ENCODE measurements around the gene CALML5.

The CALML5 gene

DNA sequence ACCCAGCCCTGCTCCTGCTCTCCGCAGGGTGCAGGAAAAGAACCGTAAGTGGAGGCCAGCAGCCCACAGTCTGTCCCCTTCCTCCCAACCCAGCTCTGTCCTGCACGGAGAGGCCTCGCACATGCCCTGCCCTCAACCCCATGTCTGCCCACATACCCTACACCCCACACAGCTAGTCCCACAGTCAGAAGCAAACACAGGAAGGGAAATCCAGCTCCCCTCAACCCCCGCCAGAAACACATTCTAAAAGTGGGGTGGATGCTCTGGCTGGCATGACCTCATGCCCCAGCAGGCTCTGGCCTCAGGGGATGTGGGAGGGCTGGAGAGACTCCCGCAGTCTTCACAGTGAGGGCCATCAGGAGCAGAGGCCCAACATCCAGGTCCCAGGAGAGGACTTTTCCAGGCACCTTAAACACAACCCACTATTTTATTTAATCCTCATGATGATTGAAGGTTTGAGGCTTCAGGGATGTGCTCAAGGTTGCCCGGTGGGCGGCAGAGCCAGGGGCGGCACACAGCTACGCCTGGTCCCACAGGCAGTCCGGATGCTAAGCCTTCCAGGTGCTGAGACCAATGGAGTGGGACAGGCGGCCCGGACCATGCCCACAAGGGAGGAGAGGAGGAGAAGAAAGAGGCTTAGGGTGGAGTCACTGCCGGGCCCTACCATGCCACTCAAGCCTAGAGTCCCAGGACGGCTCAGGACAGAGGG is 29.9 kb downstream of the CALML5 start:
- H3K4me3 ChIP-seq (ENCODE audit: low read depth, low read length) = no peak overlapping the region
- no peak for DNase-seq (ENCODE audit: low read depth)
- in situ Hi-C loops (cut with HindIII; ENCODE audit: low sequenced_read_pairs) = no loop called here
- TF ChIP-seq, protein P1, sequence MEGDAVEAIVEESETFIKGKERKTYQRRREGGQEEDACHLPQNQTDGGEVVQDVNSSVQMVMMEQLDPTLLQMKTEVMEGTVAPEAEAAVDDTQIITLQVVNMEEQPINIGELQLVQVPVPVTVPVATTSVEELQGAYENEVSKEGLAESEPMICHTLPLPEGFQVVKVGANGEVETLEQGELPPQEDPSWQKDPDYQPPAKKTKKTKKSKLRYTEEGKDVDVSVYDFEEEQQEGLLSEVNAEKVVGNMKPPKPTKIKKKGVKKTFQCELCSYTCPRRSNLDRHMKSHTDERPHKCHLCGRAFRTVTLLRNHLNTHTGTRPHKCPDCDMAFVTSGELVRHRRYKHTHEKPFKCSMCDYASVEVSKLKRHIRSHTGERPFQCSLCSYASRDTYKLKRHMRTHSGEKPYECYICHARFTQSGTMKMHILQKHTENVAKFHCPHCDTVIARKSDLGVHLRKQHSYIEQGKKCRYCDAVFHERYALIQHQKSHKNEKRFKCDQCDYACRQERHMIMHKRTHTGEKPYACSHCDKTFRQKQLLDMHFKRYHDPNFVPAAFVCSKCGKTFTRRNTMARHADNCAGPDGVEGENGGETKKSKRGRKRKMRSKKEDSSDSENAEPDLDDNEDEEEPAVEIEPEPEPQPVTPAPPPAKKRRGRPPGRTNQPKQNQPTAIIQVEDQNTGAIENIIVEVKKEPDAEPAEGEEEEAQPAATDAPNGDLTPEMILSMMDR (IDR thresholded peaks at IDR 0.05; ENCODE audit: low read depth, low read length, missing control alignments) = no peak

DNA sequence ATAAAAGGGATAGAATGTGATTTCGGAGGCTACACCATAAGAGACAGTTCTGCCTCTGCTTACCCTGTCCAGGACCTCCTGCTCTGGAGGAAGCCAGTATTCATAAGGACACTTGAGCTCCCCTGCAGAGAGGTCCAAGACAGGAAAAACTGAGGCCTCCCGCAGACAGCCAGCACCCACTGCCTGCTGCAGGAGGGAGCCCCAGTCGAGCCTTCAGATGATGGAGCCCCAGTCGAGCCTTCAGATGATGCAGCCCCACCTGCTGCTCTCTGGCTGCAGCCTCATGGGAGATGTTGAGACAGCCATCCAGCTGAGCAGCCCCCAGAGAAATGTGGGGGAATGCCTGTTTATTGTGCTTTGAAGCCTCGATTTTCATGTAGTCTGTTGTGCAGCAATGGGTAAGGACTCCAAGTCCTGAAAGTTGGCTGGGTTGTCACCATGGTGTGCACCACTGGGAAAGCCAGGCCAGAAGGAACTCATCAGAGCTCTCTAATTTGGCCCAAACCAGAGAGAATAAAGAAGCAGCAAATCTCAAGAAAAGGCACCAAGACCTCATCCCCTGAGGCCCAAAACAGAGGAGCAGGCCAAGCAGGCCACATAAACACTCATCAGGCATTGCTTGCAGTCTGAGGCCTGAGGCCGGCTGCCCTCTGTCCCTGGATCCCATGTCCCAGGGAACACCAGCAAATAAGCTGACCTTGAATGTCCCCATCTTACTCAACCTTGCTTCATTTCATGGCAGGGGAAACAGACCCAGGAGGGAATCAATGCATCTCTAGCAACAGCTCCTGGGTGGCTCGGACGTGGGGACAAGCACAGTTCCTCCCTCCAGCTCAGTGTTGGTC is 30.9 kb downstream of the CALML5 start:
- in situ Hi-C loops (cut with HindIII; ENCODE audit: low sequenced_read_pairs) = no loop called here
- no peak for DNase-seq (ENCODE audit: low read depth)
- TF ChIP-seq, protein P1 (IDR thresholded peaks at IDR 0.05; ENCODE audit: low read depth, low read length, missing control alignments) = no peak
- no peak overlapping the region for H3K4me3 ChIP-seq (ENCODE audit: low read depth, low read length)

DNA sequence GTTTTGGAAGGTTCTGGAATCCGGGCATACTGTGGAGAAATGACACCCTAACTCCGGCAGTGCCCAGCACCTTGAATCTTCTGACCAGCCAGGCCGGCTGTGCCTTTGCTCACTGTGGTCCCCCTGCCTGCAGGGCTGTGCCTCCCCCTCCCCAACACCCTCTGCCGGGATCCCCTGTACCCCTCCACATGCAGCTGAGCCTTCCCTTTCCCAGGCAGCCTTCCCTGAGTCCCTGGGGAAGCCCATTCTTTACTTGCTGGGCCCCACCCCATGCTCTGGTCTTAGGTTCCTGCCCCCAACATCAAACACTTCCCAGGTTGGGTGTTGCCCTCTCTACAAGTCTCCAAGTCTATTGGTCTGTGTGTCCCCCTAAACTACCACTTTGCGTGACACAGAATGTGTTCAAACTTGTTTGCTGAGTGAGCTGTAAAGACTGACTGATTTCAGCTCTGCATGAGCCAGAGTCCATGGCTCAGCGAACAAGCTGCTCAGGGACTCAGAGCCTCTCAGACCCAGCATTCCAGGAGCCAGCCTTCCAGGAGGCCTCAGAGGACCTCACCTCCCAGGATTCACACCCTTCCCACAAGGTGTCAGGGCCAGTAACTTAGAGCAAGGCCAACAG is 31.6 kb downstream of the CALML5 start:
- no peak for DNase-seq (ENCODE audit: low read depth)
- TF ChIP-seq, protein P1 (IDR thresholded peaks at IDR 0.05; ENCODE audit: low read depth, low read length, missing control alignments) = no peak
- H3K4me3 ChIP-seq (ENCODE audit: low read depth, low read length) = no peak overlapping the region
- in situ Hi-C loops (cut with HindIII; ENCODE audit: low sequenced_read_pairs) = no loop called here

- no peak for DNase-seq (ENCODE audit: low read depth)
- TF ChIP-seq, protein P1 (IDR thresholded peaks at IDR 0.05; ENCODE audit: low read depth, low read length, missing control alignments) = no peak
- in situ Hi-C loops (cut with HindIII; ENCODE audit: low sequenced_read_pairs) = no loop called here
- H3K4me3 ChIP-seq (ENCODE audit: low read depth, low read length) = no peak overlapping the region
Observed at GRCh38 chr10:5467207-5467535, 32.2 kb downstream of the CALML5 start.

GRCh38 chr10:5466451-5467206 is 32.7 kb downstream of the CALML5 start:
- TF ChIP-seq, protein P1 (IDR thresholded peaks at IDR 0.05; ENCODE audit: low read depth, low read length, missing control alignments) = no peak
- DNase-seq (ENCODE audit: low read depth) = peak; percentile 67
- H3K4me3 ChIP-seq (ENCODE audit: low read depth, low read length) = no peak overlapping the region
- in situ Hi-C loops (cut with HindIII; ENCODE audit: low sequenced_read_pairs) = no loop called here

- no peak overlapping the region for H3K4me3 ChIP-seq (ENCODE audit: low read depth, low read length)
- TF ChIP-seq, protein P1 (IDR thresholded peaks at IDR 0.05; ENCODE audit: low read depth, low read length, missing control alignments) = no peak
- in situ Hi-C loops (cut with HindIII; ENCODE audit: low sequenced_read_pairs) = no loop called here
- DNase-seq (ENCODE audit: low read depth) = no peak
Observed at GRCh38 chr10:5465976-5466450, 33.4 kb downstream of the CALML5 start.

All from astrocyte of the cerebellum (primary cell).